ENCODE measurements around the gene KLHL7.

GRCh38 chr7:23175938-23176337 is 70.4 kb downstream of the KLHL7 start:
- no peak for TF ChIP-seq CTCF (IDR thresholded peaks at IDR 0.05 in 8 of 11, conservative IDR thresholded peaks at IDR 0.05 in 3 of 11)
- TF ChIP-seq POLR2A (IDR thresholded peaks at IDR 0.05): no peak
